Fibroblast of lung (primary cell): ENCODE measurements around the gene PHF19.

Experiments used
- EZH2 ChIP-seq: IDR thresholded peaks from 2 replicates; pipeline ENCODE4 v1.5.1; 2012; ENCODE audit warnings: low read length, control low read depth, mild to moderate bottlenecking; ENCODE audit errors: missing control alignments
- TF ChIP-seq, protein P1 (sequence below), 2 donors: IDR thresholded peaks in 1 of 2; conservative IDR thresholded peaks in 1 of 2; 1 replicate in 1 of 2; 2 replicates in 1 of 2; pipeline ENCODE4 v1.5.1; 2011 to 2012; ENCODE audit warnings: low read length in 2 of 2, control low read depth in 1 of 2, inconsistent platforms in 1 of 2, low read depth in 1 of 2, mild to moderate bottlenecking in 1 of 2

DNA sequence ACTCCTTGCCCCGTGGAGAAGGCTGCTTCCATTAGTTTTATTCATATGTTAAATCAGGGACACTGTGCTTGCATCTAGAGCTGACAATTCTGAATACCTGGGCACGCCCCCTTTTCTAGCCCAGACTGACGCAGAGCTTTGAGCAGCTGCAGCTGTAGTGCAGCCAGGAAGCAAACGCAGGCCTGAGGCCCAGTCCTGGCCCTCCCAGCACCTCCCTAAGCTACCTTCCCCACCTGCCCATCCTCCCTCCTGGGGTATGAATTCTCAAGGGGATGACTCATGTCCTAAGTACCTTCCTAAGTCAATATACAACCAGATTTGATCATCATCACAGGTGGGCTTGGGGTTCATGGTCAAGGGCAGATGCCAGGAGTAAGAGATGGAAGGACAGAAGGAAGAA, 3.5 kb downstream of the PHF19 start:
- TF ChIP-seq, protein P1, sequence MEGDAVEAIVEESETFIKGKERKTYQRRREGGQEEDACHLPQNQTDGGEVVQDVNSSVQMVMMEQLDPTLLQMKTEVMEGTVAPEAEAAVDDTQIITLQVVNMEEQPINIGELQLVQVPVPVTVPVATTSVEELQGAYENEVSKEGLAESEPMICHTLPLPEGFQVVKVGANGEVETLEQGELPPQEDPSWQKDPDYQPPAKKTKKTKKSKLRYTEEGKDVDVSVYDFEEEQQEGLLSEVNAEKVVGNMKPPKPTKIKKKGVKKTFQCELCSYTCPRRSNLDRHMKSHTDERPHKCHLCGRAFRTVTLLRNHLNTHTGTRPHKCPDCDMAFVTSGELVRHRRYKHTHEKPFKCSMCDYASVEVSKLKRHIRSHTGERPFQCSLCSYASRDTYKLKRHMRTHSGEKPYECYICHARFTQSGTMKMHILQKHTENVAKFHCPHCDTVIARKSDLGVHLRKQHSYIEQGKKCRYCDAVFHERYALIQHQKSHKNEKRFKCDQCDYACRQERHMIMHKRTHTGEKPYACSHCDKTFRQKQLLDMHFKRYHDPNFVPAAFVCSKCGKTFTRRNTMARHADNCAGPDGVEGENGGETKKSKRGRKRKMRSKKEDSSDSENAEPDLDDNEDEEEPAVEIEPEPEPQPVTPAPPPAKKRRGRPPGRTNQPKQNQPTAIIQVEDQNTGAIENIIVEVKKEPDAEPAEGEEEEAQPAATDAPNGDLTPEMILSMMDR (conservative IDR thresholded peaks at IDR 0.05 in 1 of 2, IDR thresholded peaks at IDR 0.05 in 1 of 2; ENCODE audit: low read depth in 1 of 2, low read length in 2 of 2), result no peak
- TF ChIP-seq EZH2, result no peak
